ENCODE data around the gene C2CD3. TPM values are rescaled to one million over a fixed set of nuclear protein-coding genes. Genes with fewer than 3 reads are reported as not detected.

Gene C2CD3
- total RNA-seq, 2 experiments from 2014 or later = 31.9 to 35.1 TPM

GRCh38 chr11:74139151-74139918 is 31.5 kb downstream of the C2CD3 start:
- H3K27ac ChIP-seq (ENCODE audit: low read depth in 1 of 2, low read length in 2 of 2) = no peak overlapping the region
- peaks cover 30% of the 10 kb centered on the region for H3K36me3 ChIP-seq (ENCODE audit: insufficient read depth, low read length)
- H3K36me3 Mint-ChIP-seq (ENCODE audit: low read depth) = peaks cover 52% of the 10 kb centered on the region
- no peak overlapping the region for H3K4me3 Mint-ChIP-seq
- DNase-seq (no peak), ATAC-seq (ENCODE audit: poor library complexity) (no peak)
- intact Hi-C loops (cut with DNase I, micrococcal nuclease) = no loop called here
- no peaks in the 10 kb centered on the region for H3K27me3 Mint-ChIP-seq
- no peaks in the 10 kb centered on the region for H3K9me3 ChIP-seq (ENCODE audit: control insufficient read depth in 1 of 2, insufficient read depth in 1 of 2, low read length in 2 of 2)
- peaks cover 4% of the 10 kb centered on the region for H3K4me1 Mint-ChIP-seq (ENCODE audit: low read depth)
- no peaks in the 10 kb centered on the region for H3K9me3 Mint-ChIP-seq
- H3K4me3 ChIP-seq (ENCODE audit: low read length) = no peak overlapping the region
- TF ChIP-seq, protein P1, sequence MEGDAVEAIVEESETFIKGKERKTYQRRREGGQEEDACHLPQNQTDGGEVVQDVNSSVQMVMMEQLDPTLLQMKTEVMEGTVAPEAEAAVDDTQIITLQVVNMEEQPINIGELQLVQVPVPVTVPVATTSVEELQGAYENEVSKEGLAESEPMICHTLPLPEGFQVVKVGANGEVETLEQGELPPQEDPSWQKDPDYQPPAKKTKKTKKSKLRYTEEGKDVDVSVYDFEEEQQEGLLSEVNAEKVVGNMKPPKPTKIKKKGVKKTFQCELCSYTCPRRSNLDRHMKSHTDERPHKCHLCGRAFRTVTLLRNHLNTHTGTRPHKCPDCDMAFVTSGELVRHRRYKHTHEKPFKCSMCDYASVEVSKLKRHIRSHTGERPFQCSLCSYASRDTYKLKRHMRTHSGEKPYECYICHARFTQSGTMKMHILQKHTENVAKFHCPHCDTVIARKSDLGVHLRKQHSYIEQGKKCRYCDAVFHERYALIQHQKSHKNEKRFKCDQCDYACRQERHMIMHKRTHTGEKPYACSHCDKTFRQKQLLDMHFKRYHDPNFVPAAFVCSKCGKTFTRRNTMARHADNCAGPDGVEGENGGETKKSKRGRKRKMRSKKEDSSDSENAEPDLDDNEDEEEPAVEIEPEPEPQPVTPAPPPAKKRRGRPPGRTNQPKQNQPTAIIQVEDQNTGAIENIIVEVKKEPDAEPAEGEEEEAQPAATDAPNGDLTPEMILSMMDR (IDR thresholded peaks at IDR 0.05) = no peak
- H3K4me1 ChIP-seq (ENCODE audit: insufficient read depth, low read length) = no peaks in the 10 kb centered on the region
- ChIA-PET CTCF (no interaction called here), POLR2A (no interaction called here)
- H3K27ac Mint-ChIP-seq = no peak overlapping the region
- no peaks in the 10 kb centered on the region for H3K27me3 ChIP-seq (ENCODE audit: control insufficient read depth in 1 of 2, insufficient read depth in 2 of 2, low read length in 2 of 2)

DNA sequence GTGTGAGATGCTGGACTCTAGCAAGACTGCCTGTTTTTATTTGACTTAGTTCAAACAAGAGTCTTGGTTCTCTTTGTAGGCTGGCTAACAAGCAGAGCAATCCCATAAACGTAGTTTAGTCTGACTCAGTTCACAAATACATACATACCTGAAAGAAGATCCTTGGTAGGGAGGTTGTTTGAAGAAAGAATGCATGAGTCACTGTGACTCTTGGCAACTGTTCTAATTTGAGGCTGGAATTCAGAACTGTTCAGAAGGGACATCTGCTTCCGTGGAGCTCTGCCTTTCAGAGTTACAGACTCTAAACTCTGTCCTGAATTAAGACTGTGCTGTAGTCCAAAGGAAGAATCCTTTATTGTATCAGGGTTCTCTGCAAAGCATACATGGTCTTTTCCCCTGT is 32.2 kb downstream of the C2CD3 start:
- intact Hi-C loops (cut with DNase I, micrococcal nuclease) = no loop called here
- Mint-ChIP-seq H3K4me3 (no peak overlapping the region), H3K9me3 (no peaks in the 10 kb centered on the region), H3K36me3 (ENCODE audit: low read depth) (peaks cover 58% of the 10 kb centered on the region), H3K4me1 (ENCODE audit: low read depth) (peaks cover 4% of the 10 kb centered on the region), H3K27me3 (no peaks in the 10 kb centered on the region), H3K27ac (no peak overlapping the region)
- H3K4me3 ChIP-seq (ENCODE audit: low read length) = no peak overlapping the region
- ATAC-seq (ENCODE audit: poor library complexity) (no peak), DNase-seq (no peak)
- POLR2A ChIA-PET = no interaction called here
- H3K36me3 ChIP-seq (ENCODE audit: insufficient read depth, low read length) = peaks cover 33% of the 10 kb centered on the region
- CTCF ChIA-PET = no interaction called here
- TF ChIP-seq, protein P1 (IDR thresholded peaks at IDR 0.05) = no peak
- no peaks in the 10 kb centered on the region for H3K4me1 ChIP-seq (ENCODE audit: insufficient read depth, low read length)
- H3K9me3 ChIP-seq (ENCODE audit: control insufficient read depth in 1 of 2, insufficient read depth in 1 of 2, low read length in 2 of 2) = no peaks in the 10 kb centered on the region
- H3K27ac ChIP-seq (ENCODE audit: low read depth in 1 of 2, low read length in 2 of 2) = no peak overlapping the region
- H3K27me3 ChIP-seq (ENCODE audit: control insufficient read depth in 1 of 2, insufficient read depth in 2 of 2, low read length in 2 of 2) = no peaks in the 10 kb centered on the region

DNA sequence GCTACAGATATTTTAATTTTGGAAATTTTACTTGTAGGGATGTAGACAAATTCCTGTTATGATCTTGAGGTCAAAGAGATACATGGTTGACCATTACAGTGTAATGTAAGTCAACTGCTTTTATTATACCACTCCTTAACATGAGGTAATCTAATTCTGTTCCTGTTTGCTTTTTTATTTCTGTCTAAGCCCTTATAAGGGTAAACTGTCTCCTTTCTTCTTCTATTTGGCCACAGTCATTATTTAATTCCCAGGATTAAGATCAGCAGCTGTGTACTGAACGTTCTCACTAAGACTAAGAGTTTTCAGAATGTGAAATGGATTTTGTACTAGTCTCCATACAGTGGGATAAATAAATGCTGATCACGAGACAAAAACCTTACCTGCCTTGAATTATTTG is 32.8 kb downstream of the C2CD3 start:
- Histone ChIP-seq H3K27me3 (ENCODE audit: control insufficient read depth in 1 of 2, insufficient read depth in 2 of 2, low read length in 2 of 2) (no peaks in the 10 kb centered on the region), H3K27ac (ENCODE audit: low read depth in 1 of 2, low read length in 2 of 2) (no peak overlapping the region), H3K36me3 (ENCODE audit: insufficient read depth, low read length) (peaks cover 37% of the 10 kb centered on the region), H3K4me1 (ENCODE audit: insufficient read depth, low read length) (no peaks in the 10 kb centered on the region), H3K9me3 (ENCODE audit: control insufficient read depth in 1 of 2, insufficient read depth in 1 of 2, low read length in 2 of 2) (no peaks in the 10 kb centered on the region), H3K4me3 (ENCODE audit: low read length) (no peak overlapping the region)
- ATAC-seq (ENCODE audit: poor library complexity) (no peak), DNase-seq (no peak)
- Mint-ChIP-seq H3K4me3 (no peak overlapping the region), H3K27me3 (no peaks in the 10 kb centered on the region), H3K9me3 (no peaks in the 10 kb centered on the region), H3K27ac (no peak overlapping the region), H3K36me3 (ENCODE audit: low read depth) (peaks cover 62% of the 10 kb centered on the region), H3K4me1 (ENCODE audit: low read depth) (peaks cover 3% of the 10 kb centered on the region)
- intact Hi-C loops (cut with DNase I, micrococcal nuclease) = no loop called here
- ChIA-PET POLR2A (no interaction called here), CTCF (no interaction called here)
- TF ChIP-seq, protein P1 (IDR thresholded peaks at IDR 0.05) = no peak
